Measurements from ENCODE around the gene SOHLH1. TPM values are rescaled to one million over a fixed set of nuclear protein-coding genes. Genes with fewer than 3 reads are reported as not detected.
A peak's percentile ranks its signal among the peaks of the same experiment; 100 is the strongest.

The SOHLH1 gene
- total RNA-seq, 3 donors from 2014 or later (not counting 1 experiment from before 2014, with no cell fraction given) = not detected

GRCh38 chr9:135716045-135716444 lies 16.8 kb upstream of the SOHLH1 start:
- Mint-ChIP-seq H3K4me3 (no peak overlapping the region), H3K4me1 (peaks cover 0 to 3% of the 10 kb centered on the region in 2 donors), H3K27me3 (ENCODE audit: low read depth in 2 of 2) (peaks cover 20% of the 10 kb centered on the region in 2 donors), H3K27ac (no peak overlapping the region), H3K36me3 (no peaks in the 10 kb centered on the region), H3K9me3 (no peaks in the 10 kb centered on the region)
- H3K9me3 ChIP-seq (ENCODE audit: control insufficient read depth, insufficient read depth, low read length) = no peaks in the 10 kb centered on the region
- H3K4me3 ChIP-seq (ENCODE audit: low read length) = no peak overlapping the region
- H3K27me3 ChIP-seq (ENCODE audit: control insufficient read depth, insufficient read depth, low read length) = peaks cover 5% of the 10 kb centered on the region
- DNase-seq (no peak), ATAC-seq (no peak)
- H3K4me1 ChIP-seq (ENCODE audit: control insufficient read depth, insufficient read depth, low read length) = peaks cover 3% of the 10 kb centered on the region
- no peak overlapping the region for H3K27ac ChIP-seq (ENCODE audit: low read length)
- TF ChIP-seq CTCF (IDR thresholded peaks at IDR 0.05) = no peak
- H3K36me3 ChIP-seq (ENCODE audit: control insufficient read depth, insufficient read depth, low read length) = no peaks in the 10 kb centered on the region
- intact Hi-C loops (cut with micrococcal nuclease) = no loop called here
- 86% methylated on average over 11 of the region's 11 CpGs for WGBS (ENCODE audit: insufficient coverage)

DNA sequence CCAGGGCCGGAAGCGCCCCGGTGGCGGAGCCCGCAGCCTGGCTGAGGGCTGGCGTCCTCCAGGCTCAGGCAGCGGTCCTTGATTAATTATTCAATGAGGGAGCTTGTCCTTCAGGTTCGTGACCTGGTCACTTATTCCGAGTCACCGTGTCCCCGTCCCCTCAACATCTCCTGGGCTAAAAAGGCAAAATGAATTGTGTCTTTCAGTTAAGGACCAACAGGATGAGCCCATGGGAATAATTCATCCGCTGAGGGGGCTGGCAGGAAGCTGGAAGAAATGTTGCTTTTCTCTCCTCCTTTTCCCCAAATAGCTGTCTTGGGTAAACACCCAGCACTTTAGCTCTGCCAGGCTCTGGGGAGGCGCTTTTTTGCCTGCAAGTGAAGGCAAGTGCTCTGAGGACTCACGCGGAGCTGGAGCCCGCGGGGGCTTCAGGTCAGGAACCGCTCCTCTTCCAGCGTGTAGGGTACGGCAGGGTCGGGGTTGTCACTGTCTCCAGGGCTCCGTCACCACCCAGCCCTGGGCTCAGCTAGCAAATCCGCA lies 15.8 kb upstream of the SOHLH1 start:
- Mint-ChIP-seq H3K27me3 (ENCODE audit: low read depth in 2 of 2) (peaks cover 20 to 22% of the 10 kb centered on the region in 2 donors), H3K36me3 (no peaks in the 10 kb centered on the region), H3K27ac (no peak overlapping the region), H3K9me3 (no peaks in the 10 kb centered on the region), H3K4me3 (no peak overlapping the region), H3K4me1 (peaks cover 0 to 3% of the 10 kb centered on the region in 2 donors)
- WGBS (ENCODE audit: insufficient coverage) = 35% methylated on average over 23 of the region's 23 CpGs
- intact Hi-C loops (cut with micrococcal nuclease) = no loop called here
- H3K27ac ChIP-seq (ENCODE audit: low read length) = no peak overlapping the region
- H3K4me1 ChIP-seq (ENCODE audit: control insufficient read depth, insufficient read depth, low read length) = peaks cover 3% of the 10 kb centered on the region
- peaks cover 5% of the 10 kb centered on the region for H3K27me3 ChIP-seq (ENCODE audit: control insufficient read depth, insufficient read depth, low read length)
- no peaks in the 10 kb centered on the region for H3K9me3 ChIP-seq (ENCODE audit: control insufficient read depth, insufficient read depth, low read length)
- no peak overlapping the region for H3K4me3 ChIP-seq (ENCODE audit: low read length)
- no peak for DNase-seq
- no peak for ATAC-seq
- TF ChIP-seq CTCF (IDR thresholded peaks at IDR 0.05) = no peak
- no peaks in the 10 kb centered on the region for H3K36me3 ChIP-seq (ENCODE audit: control insufficient read depth, insufficient read depth, low read length)

GRCh38 chr9:135714242-135715055 lies 15.2 kb upstream of the SOHLH1 start:
- TF ChIP-seq CTCF (IDR thresholded peaks at IDR 0.05) = no peak
- WGBS (ENCODE audit: insufficient coverage) = 5% methylated on average over 103 of the region's 103 CpGs
- H3K27me3 Mint-ChIP-seq (ENCODE audit: low read depth in 2 of 2) = peaks cover 20 to 28% of the 10 kb centered on the region in 2 donors
- intact Hi-C loops (cut with micrococcal nuclease) = no loop called here
- H3K9me3 ChIP-seq (ENCODE audit: control insufficient read depth, insufficient read depth, low read length) = no peaks in the 10 kb centered on the region
- peaks cover 5% of the 10 kb centered on the region for H3K27me3 ChIP-seq (ENCODE audit: control insufficient read depth, insufficient read depth, low read length)
- H3K36me3 ChIP-seq (ENCODE audit: control insufficient read depth, insufficient read depth, low read length) = no peaks in the 10 kb centered on the region
- H3K4me3 ChIP-seq (ENCODE audit: low read length) = no peak overlapping the region
- no peaks in the 10 kb centered on the region for H3K9me3 Mint-ChIP-seq
- ATAC-seq = peak in 1 of 3 donors; percentile 51
- no peak for DNase-seq
- no peak overlapping the region for H3K27ac Mint-ChIP-seq
- no peak overlapping the region for H3K4me3 Mint-ChIP-seq
- no peaks in the 10 kb centered on the region for H3K36me3 Mint-ChIP-seq
- H3K4me1 ChIP-seq (ENCODE audit: control insufficient read depth, insufficient read depth, low read length) = peaks cover 3% of the 10 kb centered on the region
- H3K27ac ChIP-seq (ENCODE audit: low read length) = no peak overlapping the region
- H3K4me1 Mint-ChIP-seq = peaks cover 0 to 3% of the 10 kb centered on the region in 2 donors
